GM12865 (cell line): ENCODE data around the gene PROM1.

Experiments used
- DNase-seq: peaks from one replicate; pipeline ENCODE4 v3.0.0; 2010; ENCODE audit warnings: low read depth
- H3K4me3 ChIP-seq: 2 replicates; pipeline ENCODE4 v1.5.1; 2011; ENCODE audit warnings: mild to moderate bottlenecking, low read depth, low read length, control low read depth
- TF ChIP-seq, protein P1 (sequence below): IDR thresholded peaks from 2 replicates; pipeline ENCODE4 v1.5.1; 2011; ENCODE audit warnings: low read length, control low read depth, low read depth, inconsistent platforms; ENCODE audit not compliant: insufficient read depth; ENCODE audit errors: missing control alignments

PROM1 gene

DNA sequence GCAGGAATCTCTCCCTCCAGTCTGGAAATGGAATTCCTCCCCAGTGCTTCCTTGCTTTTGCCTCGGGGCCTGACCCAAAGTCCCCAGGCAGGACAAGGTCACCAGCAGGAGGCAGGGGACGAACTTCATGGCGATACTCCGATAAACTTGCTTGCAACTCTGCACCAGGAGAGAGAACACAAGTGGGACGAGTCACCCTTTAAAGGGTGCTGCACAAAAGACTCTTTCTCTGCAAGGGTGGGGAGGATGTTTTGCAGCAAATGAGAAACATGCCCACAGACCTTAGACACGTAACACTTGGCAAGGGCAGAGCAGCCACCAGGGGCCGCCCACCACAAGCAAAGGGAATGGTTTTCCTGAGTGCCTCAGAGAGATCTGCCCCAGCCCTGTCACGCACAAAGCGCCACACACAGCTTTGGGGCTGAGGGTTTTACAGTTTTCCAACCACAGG lies 120.8 kb downstream of the PROM1 start, which contains the start of gene FGFBP2:
Gene FGFBP2 (minus strand): TSS at position 175 of the 451 bp plus-strand sequence. CDS start 46 bp downstream, at position 129.
- TF ChIP-seq, protein P1, sequence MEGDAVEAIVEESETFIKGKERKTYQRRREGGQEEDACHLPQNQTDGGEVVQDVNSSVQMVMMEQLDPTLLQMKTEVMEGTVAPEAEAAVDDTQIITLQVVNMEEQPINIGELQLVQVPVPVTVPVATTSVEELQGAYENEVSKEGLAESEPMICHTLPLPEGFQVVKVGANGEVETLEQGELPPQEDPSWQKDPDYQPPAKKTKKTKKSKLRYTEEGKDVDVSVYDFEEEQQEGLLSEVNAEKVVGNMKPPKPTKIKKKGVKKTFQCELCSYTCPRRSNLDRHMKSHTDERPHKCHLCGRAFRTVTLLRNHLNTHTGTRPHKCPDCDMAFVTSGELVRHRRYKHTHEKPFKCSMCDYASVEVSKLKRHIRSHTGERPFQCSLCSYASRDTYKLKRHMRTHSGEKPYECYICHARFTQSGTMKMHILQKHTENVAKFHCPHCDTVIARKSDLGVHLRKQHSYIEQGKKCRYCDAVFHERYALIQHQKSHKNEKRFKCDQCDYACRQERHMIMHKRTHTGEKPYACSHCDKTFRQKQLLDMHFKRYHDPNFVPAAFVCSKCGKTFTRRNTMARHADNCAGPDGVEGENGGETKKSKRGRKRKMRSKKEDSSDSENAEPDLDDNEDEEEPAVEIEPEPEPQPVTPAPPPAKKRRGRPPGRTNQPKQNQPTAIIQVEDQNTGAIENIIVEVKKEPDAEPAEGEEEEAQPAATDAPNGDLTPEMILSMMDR, result peak; percentile 31
- no peak within 1 kb of the TSS for H3K4me3 ChIP-seq
- DNase-seq, result peak; percentile 30

DNA sequence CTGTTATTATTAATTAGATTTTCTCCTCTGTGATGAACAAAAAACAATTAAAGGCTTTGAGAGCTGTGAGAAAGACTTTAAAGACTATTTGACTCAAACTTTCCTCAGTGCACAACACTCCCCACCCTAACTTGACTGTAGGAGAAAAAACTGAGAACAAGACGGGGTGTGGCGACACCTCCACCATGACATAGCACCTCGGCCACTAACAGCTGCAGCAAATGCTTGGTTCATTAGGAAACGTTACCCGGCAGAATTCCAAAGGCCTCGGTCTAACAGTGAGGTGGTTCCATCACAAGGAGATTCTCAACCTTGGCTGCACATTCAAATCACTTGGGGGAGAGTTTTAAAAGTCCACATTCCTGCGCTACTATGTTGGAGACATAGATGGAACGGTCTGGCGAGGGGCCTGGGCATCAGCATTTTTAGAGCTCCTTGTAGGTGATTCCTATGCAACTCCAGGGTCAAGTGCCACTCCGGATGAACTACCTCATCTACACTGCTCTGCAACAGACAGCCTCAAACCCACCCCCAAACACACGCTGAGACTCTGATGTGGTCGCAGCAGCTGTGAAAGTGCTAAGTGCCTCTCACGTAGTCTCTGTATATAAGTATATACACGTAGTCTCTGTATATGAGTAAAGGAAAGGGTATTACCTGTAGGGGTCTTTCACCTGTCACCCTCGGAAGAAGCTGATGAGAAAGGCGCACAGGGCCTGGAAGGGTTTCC lies 121.9 kb downstream of the PROM1 start:
- TF ChIP-seq, protein P1, result no peak
- no peak overlapping the region for H3K4me3 ChIP-seq
- DNase-seq, result no peak

DNA sequence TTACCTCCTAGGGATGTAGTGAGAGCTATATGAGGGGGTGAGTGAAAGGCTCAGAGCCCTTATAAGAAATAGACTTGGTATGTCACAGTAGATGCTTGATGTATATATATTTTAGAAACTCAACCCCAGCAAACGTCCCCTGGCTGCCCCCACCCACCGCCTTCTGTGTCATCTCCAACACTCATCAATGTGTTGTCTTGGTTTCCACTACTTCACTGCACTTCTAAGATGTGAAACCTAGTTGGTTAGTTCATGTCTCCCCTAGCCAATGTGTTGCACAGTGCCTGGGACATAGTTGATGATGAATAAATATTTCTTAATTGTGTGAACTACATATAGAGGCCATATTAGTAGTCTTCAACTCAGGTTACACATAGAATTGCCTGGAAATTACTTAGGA lies 125.3 kb downstream of the PROM1 start:
- H3K4me3 ChIP-seq, result no peak overlapping the region
- TF ChIP-seq, protein P1, result no peak
- no peak for DNase-seq

DNA sequence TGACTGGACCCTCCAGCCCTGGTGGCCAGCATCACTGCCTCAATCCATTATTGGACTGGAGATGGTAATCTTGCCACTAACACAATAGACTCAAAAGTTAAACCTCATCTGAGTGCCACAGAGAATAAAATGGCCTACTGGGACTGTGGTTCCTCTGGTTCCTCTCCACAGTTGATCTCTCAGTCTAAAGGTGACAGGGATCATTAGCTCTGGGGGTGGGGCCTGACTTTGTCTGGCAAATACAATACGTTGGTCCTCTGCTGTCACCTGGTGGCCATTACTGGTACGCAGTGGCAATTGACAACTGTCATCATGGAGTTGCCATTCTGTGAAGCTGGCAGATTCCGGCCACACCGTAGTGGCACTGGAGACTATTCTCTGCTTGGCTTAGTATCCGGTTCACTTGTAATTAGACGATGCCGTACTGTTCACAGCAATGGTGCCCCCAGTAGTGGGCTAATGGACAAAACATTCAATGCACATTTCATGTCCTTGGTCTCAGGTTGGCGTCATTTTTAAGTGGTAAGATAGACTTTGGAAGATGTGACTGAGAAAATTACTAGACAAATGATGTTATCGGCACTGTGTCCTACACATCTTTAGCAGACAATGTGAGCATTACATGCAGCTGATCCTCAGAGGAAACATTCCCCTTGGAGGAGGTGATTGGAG lies 127.5 kb downstream of the PROM1 start:
- TF ChIP-seq, protein P1, result peak; percentile 91
- DNase-seq, result peak; percentile 84
- H3K4me3 ChIP-seq, result no peak overlapping the region

DNA sequence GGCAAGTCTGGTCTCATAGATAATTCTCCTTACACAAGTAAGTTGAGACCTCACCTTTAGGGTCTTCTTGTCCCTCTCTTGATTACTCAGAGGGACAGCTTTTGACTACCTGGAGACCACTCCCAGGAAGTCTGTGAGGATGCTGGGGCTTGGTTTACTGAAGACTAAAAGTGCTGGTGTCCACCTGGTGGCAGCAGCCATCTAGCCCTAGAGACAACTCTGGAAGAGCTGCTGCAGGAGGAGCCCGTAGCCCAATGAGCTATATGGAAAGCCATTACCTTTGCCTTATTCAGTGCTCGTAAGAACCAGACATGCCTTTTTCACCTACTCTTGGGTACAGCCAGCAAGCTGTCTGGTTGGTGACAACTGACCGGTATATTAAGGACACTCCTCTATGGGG lies 128.2 kb downstream of the PROM1 start:
- no peak for DNase-seq

DNA sequence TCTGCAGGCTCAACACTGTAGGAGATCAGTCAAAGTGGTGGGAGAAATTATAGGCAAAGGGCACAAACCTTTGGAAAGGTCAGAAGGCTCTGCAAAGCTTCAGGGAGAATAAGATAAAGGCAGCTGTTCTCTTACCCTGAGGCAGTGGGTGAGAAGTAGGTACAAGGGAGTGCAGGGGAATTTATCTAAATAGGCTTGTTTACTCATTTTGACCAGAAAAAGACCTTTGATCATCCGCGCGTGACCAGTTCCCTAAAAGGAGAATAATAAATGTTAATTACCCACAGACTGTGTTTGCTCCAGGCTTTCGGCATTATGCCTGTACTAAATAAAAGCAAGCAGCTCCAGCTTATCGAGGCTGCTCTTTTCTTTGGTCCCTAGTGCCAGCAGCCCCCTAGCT lies 130.2 kb downstream of the PROM1 start:
- no peak overlapping the region for H3K4me3 ChIP-seq
- TF ChIP-seq, protein P1, result no peak
- DNase-seq, result peak; percentile 64

More for the DNA sequence above, 128.2 kb downstream of the PROM1 start:
- H3K4me3 ChIP-seq, result no peak overlapping the region
- TF ChIP-seq, protein P1, result no peak
